ENCODE results near the gene CTNNA3. TPM values are rescaled to one million over a fixed set of nuclear protein-coding genes. Genes with fewer than 3 reads are reported as not detected.

The CTNNA3 gene
- total and polyA plus RNA-seq, 5 experiments from 2014 or later, result not detected

- Mint-ChIP-seq H3K27ac (no peak overlapping the region), H3K36me3 (no peaks in the 10 kb centered on the region), H3K9me3 (no peaks in the 10 kb centered on the region), H3K27me3 (peaks cover 0 to 16% (median 2%) of the 10 kb centered on the region in 5 donors), H3K4me1 (no peaks in the 10 kb centered on the region), H3K4me3 (no peak overlapping the region)
- POLR2A ChIA-PET, result no interaction called here
- ATAC-seq, result no peak
- DNase-seq, result no peak
Observed at GRCh38 chr10:67662415-67662814, 33.6 kb downstream of the CTNNA3 start.

DNA sequence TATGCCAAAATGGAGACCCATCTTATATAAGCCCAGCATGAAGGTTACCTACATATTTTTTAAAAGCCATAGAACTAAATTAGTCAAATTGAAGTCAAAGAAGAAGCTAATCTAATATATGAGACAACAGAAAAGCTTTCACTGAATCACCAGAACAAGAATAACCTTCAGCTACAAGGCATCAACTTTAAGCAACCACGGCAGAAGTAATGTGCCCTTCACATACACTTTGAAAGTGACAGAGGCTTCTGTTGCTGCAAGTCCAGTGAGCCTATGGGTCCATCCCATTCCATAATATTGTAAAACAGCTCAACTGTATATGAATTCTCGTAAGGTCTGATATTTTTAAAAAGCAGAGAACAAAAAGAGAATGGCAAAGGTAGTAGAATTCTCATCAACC is 36.5 kb downstream of the CTNNA3 start:
- Mint-ChIP-seq H3K4me3 (no peak overlapping the region), H3K27ac (no peak overlapping the region), H3K4me1 (no peaks in the 10 kb centered on the region), H3K27me3 (peaks cover 6 to 26% (median 11%) of the 10 kb centered on the region in 5 donors), H3K36me3 (no peaks in the 10 kb centered on the region), H3K9me3 (no peaks in the 10 kb centered on the region)
- POLR2A ChIA-PET, result no interaction called here
- DNase-seq (no peak), ATAC-seq (no peak)

DNA sequence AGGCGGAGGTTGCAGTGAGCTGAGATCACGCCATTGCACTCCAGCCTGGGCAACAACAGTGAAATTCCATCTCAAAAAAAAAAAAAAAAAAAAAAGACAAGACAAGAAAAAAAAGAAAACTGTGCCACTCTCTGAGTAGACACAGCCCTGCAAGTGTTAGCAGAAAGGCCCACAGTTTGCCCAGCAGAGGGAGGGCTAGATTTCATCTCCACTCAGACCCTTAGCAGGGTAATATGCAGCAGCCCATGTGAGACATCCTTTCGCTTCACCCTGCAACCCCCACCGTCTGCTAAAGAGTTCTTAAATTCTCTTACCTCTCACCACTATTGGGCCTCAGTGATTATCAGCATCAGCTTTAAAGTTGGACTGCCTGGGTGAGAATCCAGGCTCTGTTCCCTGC is 38.2 kb downstream of the CTNNA3 start:
- Mint-ChIP-seq H3K9me3 (peaks cover 0 to 1% (median 0%) of the 10 kb centered on the region in 9 donors), H3K4me1 (no peaks in the 10 kb centered on the region), H3K27me3 (peaks cover 6 to 26% (median 12%) of the 10 kb centered on the region in 5 donors), H3K27ac (no peak overlapping the region), H3K36me3 (no peaks in the 10 kb centered on the region), H3K4me3 (no peak overlapping the region)
- ATAC-seq (no peak), DNase-seq (no peak)
- POLR2A ChIA-PET, result no interaction called here

DNA sequence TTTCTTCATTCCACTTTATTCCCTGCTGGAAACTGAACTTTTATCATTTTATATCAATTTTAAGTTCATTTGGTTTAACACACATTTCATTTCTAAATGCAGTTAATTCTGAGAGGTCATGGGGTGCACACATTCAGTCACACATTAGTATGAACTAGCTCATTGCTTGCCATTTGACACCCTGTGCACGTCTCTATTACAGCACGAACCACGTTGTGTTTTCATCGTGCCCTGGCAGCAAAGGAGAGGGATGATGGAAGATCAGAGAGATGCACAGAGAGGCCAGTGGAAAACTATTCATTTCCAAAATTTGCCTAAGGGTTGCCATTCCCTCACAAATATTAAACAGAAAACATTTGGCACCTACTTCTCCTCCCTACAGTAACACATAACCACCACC is 45.4 kb downstream of the CTNNA3 start:
- DNase-seq (no peak), ATAC-seq (no peak)
- POLR2A ChIA-PET, result no interaction called here
- Mint-ChIP-seq H3K27me3 (peaks cover 0 to 8% (median 2%) of the 10 kb centered on the region in 5 donors), H3K4me1 (no peaks in the 10 kb centered on the region), H3K27ac (no peak overlapping the region), H3K9me3 (peaks cover 0 to 8% (median 0%) of the 10 kb centered on the region in 9 donors), H3K4me3 (no peak overlapping the region), H3K36me3 (peaks cover 0 to 4% (median 0%) of the 10 kb centered on the region in 3 donors)

- no peak for ATAC-seq
- Mint-ChIP-seq H3K27ac (no peak overlapping the region), H3K4me1 (no peaks in the 10 kb centered on the region), H3K36me3 (peaks cover 0 to 4% (median 1%) of the 10 kb centered on the region in 3 donors), H3K4me3 (no peak overlapping the region), H3K9me3 (peaks cover 0 to 8% (median 2%) of the 10 kb centered on the region in 9 donors), H3K27me3 (peaks cover 0 to 3% (median 1%) of the 10 kb centered on the region in 5 donors)
- DNase-seq, result no peak
- POLR2A ChIA-PET, result no interaction called here
Observed at GRCh38 chr10:67648613-67649229, 47.3 kb downstream of the CTNNA3 start.

- DNase-seq (no peak), ATAC-seq (no peak)
- Mint-ChIP-seq H3K4me1 (no peaks in the 10 kb centered on the region), H3K27me3 (peaks cover 2 to 10% (median 7%) of the 10 kb centered on the region in 5 donors), H3K4me3 (no peak overlapping the region), H3K36me3 (peaks cover 0 to 24% (median 10%) of the 10 kb centered on the region in 3 donors), H3K9me3 (peaks cover 2 to 26% (median 8%) of the 10 kb centered on the region in 9 donors), H3K27ac (peak overlapping the region in 1 of 10 donors; percentile 17)
- POLR2A ChIA-PET, result no interaction called here
Observed at GRCh38 chr10:67630904-67631303, 65.1 kb downstream of the CTNNA3 start.

GRCh38 chr10:67629461-67629971 is 66.5 kb downstream of the CTNNA3 start:
- peaks cover 2 to 13% (median 8%) of the 10 kb centered on the region in 9 donors for H3K9me3 Mint-ChIP-seq
- H3K27me3 Mint-ChIP-seq, result peaks cover 2 to 10% (median 4%) of the 10 kb centered on the region in 5 donors
- H3K36me3 Mint-ChIP-seq, result peaks cover 0 to 13% (median 10%) of the 10 kb centered on the region in 3 donors
- DNase-seq (no peak), ATAC-seq (no peak)
- H3K4me3 Mint-ChIP-seq, result no peak overlapping the region
- POLR2A ChIA-PET, result no interaction called here
- no peaks in the 10 kb centered on the region for H3K4me1 Mint-ChIP-seq
- peak overlapping the region in 1 of 10 donors; percentile 33 for H3K27ac Mint-ChIP-seq

DNA sequence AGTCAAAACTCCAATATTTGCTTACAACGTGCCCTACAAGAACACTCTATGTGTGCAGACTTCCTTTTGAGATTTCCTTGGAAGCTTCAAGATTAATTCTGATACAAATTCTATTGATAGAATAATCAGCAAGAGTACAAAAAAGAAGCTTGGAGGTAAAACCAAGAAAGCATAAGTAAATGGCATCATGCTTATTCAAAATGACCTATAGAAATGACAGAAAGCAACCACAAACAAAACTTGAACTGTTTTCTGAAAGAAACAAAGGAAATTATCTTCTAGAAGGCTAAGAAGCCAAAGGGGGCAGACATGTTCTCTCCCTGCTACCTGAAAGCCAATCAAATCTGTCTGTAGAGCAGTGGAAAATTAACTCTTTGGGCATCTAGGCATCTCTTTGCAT is 73.0 kb downstream of the CTNNA3 start:
- Mint-ChIP-seq H3K4me1 (no peaks in the 10 kb centered on the region), H3K9me3 (peaks cover 0 to 10% (median 4%) of the 10 kb centered on the region in 9 donors), H3K36me3 (peaks cover 0 to 8% (median 5%) of the 10 kb centered on the region in 3 donors), H3K27ac (peak overlapping the region in 2 of 10 donors; percentile 1 to 43), H3K27me3 (peaks cover 0 to 4% (median 0%) of the 10 kb centered on the region in 5 donors), H3K4me3 (no peak overlapping the region)
- POLR2A ChIA-PET, result no interaction called here
- no peak for ATAC-seq
- no peak for DNase-seq

DNA sequence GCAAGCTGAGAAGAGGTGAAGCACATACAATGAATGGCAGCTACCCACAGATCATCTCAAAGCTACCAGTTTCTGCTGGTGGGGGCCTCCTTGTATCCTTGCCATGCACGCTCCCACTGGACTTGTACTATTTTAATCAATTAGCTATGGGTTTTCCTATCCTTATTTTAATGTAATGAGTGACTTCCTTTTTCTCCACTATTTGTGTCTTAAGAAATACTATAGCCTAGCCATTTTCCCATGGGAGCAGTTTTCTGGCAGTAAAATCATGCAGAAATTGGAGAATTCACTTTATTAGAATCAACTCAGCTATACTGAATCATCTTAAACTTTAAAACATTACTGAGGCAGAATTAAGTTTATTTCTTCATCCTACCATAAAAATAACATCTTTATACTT is 73.5 kb downstream of the CTNNA3 start:
- ATAC-seq (no peak), DNase-seq (no peak)
- Mint-ChIP-seq H3K36me3 (peaks cover 0 to 8% (median 5%) of the 10 kb centered on the region in 3 donors), H3K9me3 (peaks cover 0 to 10% (median 4%) of the 10 kb centered on the region in 9 donors), H3K4me1 (no peaks in the 10 kb centered on the region), H3K27me3 (peaks cover 0 to 4% (median 0%) of the 10 kb centered on the region in 5 donors), H3K4me3 (no peak overlapping the region), H3K27ac (no peak overlapping the region)
- POLR2A ChIA-PET, result no interaction called here

- H3K4me3 Mint-ChIP-seq, result no peak overlapping the region
- no peak overlapping the region for H3K27ac Mint-ChIP-seq
- peaks cover 0 to 8% (median 5%) of the 10 kb centered on the region in 3 donors for H3K36me3 Mint-ChIP-seq
- H3K9me3 Mint-ChIP-seq, result peaks cover 0 to 8% (median 4%) of the 10 kb centered on the region in 9 donors
- POLR2A ChIA-PET, result no interaction called here
- no peak for DNase-seq
- no peak for ATAC-seq
- peaks cover 0 to 7% (median 0%) of the 10 kb centered on the region in 5 donors for H3K27me3 Mint-ChIP-seq
- no peaks in the 10 kb centered on the region for H3K4me1 Mint-ChIP-seq
Observed at GRCh38 chr10:67621834-67622233, 74.2 kb downstream of the CTNNA3 start.

DNA sequence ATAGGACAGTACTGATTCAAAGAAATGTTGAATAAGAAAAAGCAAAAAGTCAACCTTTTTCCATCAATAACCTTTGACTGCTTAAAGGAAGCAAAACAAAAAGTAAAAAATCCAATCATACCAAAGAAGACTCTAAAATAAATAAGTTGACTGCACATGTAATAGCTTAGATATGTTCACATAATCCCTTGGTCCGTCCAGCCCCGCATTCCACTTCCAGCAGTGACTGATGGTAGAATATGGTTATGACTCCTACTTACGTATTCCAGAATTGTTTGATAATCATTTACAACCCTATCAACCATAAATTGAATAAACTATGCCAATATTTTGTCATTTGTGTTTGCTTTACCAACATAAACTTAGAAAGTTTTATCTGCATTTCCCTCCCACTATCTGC is 77.9 kb downstream of the CTNNA3 start:
- Mint-ChIP-seq H3K27ac (no peak overlapping the region), H3K9me3 (no peaks in the 10 kb centered on the region), H3K4me1 (peaks cover 5 to 10% (median 8%) of the 10 kb centered on the region in 4 donors), H3K36me3 (peaks cover 0 to 3% (median 0%) of the 10 kb centered on the region in 3 donors), H3K4me3 (no peak overlapping the region), H3K27me3 (peaks cover 0 to 6% (median 2%) of the 10 kb centered on the region in 5 donors)
- DNase-seq (no peak), ATAC-seq (no peak)
- POLR2A ChIA-PET, result no interaction called here

DNA sequence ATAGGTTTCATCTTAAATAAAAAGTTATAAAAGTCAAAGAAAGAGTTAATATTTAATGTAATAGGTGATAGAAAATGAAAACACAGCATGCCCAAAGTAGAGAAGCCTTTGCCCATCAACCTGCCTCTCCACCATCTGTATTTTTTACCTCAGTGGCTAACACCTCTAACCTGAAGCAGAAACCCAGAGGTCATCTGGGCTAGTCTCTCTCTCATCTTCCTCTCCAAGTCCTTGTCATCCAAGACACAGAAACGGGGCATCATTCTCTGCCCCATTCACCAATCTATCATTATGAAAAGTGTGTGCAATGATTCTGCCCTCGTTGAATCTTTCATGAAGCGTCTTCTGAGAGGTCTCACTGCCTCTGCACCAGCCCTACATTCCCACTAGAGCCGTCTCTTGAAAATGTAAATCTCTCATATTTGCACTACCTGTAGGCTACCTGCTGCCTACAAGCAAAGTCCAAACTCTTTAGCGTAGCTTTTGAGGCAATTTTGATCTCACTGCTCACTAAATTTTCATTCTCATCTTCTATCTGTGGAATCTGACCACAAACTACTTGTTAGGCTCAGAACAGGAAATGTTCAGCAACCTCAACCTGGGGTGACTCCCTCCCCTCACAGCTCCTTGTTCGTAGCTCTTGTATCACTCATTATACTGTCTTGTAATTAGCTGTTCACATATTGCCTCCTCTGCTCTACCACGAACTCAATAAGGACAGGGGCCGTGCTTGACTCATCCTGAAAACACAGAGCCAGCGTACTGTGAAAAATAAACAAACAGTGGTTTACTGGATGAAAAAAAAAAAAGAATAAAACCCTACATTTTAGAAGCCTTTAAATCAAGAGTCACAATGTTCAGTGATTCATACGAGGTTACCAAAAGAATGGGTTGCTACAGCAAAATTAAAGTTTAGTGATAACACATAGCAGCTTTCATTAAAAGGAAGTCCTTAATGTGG is 83.1 kb downstream of the CTNNA3 start:
- Mint-ChIP-seq H3K27ac (peak overlapping the region; percentile 26 to 87 (median 68)), H3K4me1 (peaks cover 15 to 26% (median 24%) of the 10 kb centered on the region in 4 donors), H3K9me3 (no peaks in the 10 kb centered on the region), H3K27me3 (peaks cover 0 to 8% (median 3%) of the 10 kb centered on the region in 5 donors), H3K36me3 (no peaks in the 10 kb centered on the region), H3K4me3 (peak overlapping the region; percentile 40 to 83 (median 68))
- ATAC-seq (peak; percentile 96), DNase-seq (peak in 9 of 10 donors; percentile 8 to 78 (median 55))
- POLR2A ChIA-PET, result interaction anchor here (0.7 to 1.2 kb wide), 3 partner anchors 75 to 719 kb away, joined by 3 to 4 read pairs (median 3); partner anchors contain the start of gene HNRNPH3

Measured in naive thymus-derived CD8-positive, alpha-beta T cell (primary cell).